ENCODE results near the gene KRIT1. TPM values are rescaled to one million over a fixed set of nuclear protein-coding genes. Genes with fewer than 3 reads are reported as not detected.

KRIT1 gene
- polyA plus RNA-seq, 3 donors = 36.6 to 64.4 (median 55.8) TPM

DNA sequence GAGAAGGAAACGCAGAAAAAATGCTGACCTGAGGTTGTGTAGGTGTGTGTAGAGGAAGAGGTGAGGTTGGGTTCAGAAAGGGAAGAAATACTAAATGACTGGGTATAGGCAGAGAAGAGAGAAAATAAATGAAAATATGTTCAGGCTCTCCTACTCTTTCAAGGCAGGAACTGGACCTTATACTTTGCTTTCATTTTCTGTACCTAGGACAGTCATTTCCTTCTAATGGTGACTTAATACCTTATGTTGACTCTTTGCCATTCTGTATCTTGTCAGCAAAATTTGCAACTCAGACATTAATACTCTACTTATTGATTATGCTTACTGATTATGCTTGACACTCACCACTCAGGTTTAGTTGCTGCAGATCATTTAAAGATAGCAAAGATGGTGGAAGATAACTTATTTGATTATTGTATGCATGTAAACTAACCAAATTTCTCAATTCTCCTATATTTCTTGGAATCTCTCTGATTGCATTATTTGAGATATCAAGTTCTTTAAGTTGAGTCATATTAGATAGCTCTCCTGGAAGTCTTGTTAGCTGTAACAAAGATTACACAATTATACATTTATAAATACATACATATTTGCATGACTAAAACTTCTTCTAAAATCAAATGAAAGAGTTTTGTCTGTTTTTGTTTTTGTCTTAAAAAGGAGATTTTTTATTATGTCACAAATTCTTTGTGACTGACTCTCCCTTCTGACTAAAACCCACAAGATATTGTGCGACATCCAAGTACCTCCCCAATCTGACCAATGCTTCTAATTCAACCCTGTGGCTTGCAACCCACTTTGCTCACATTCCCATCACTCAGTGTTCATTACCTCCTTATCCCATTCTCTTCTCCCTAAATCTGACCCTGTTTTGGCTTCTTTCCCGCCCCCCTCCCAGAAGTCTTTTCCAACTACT lies 86.8 kb downstream of the KRIT1 start:
- no peak for DNase-seq

DNA sequence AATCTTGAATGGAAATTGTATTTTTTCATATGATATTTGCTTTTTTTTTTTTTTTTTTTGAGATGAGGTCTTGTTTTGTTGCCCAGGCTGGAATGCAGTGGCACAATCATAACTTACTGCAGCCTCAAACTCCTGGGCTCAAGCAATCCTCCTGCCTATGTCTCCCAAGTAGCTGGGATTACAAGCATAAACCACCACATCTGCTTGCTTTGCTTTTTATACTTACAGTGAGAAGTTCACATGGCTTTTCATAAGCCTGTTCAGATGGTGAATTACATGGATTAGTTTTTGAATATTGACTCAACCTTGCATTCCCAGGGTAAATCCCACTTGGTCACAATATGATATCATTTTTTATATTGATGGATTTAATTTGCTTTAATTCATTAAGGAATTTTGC lies 88.7 kb downstream of the KRIT1 start:
- no peak for DNase-seq

DNA sequence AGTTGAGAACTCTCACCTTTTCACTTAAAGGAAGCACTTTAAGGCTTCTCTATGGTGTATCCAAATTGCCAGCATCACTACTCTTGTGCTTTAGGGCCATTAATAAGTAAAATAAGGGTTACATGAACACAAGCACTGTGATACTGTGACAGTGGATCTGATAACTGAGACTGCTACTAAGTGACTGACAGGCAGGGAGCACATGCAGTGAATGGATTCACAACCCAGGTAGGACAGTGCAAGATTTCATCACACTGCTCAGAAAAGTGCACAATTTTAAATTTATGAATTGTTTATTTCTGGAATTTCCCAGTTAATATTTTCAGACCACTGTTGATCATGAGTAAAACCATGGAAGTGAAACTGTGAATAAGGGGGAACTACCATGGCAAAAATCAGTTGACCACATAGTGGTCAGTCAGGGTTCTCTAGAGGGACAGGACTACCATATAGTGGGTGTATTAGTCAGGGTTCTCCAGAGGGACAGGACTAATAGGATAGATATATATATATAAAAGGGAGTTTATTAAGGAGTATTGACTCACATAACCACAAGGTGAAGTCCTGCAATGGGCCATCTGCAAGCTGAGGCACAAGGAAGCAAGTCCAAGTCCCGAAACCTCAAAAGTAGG lies 90.5 kb downstream of the KRIT1 start:
- DNase-seq = no peak

DNA sequence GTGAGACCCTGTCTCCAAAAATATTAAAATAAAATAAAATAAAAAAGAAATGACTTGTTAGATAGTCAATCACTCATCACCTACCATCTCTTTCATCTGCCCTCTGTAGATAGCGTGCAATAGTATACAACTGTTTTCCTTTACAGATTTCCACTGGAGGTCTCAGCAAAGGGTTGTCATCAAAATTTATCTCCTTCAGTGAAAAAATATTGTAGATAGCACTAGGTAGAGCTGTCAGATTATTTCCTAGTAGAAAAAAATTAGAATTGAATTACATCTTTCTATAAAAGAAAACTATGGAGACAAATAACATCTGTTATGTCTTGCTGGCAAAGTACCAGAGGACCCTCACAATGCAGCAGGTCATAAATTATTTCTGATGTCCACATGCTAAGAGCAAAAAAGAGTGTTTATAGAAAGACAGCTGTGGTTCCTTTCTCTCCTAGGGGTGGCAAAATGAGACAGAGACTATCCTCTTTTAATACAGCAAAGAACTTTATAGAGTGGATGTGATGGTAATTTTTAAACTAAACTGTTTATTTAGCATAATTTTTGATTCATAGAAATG lies 95.2 kb downstream of the KRIT1 start:
- DNase-seq = no peak

DNA sequence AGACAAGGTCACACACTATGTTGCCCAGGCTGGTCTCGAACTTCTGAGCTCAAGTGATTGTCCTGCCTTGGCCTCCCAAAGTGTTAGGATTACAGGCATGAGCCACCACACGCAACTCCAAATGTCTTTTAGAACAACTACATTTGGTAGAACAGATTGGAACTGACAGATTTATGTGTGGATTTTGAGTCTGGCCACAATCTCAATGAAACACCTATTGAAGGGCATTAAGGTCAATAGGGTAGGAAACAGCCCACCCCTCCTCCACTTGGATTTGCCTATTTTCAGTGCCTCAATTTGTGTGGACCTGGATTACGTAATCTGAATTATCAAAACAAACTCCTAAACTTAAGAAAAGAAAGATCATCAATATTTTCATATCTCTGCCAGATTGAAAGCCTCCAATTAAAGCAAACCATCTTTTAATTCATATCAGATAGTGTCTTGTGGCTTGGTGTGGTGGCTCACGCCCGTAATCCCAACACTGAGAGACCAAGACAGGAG lies 95.9 kb downstream of the KRIT1 start:
- no peak for DNase-seq

Other genes starting within 250 kb of the KRIT1 start
- 10 to 100 TPM; 69.4 to 87.2 (median 77.5) TPM for gene CYP51A1, start 111.4 kb downstream of the KRIT1 start, polyA plus RNA-seq (ENCODE audit: insufficient read length in 3 of 3)
- 1 to 10 TPM in 1 of 3 donors, under 1 TPM in 2; 0.31 to 1.0 (median 0.68) TPM for gene LRRD1, start 66.8 kb downstream of the KRIT1 start, polyA plus RNA-seq (ENCODE audit: insufficient read length in 3 of 3)
- gene ANKIB1, start 60 bp upstream of the KRIT1 start, polyA plus RNA-seq (ENCODE audit: insufficient read length in 3 of 3) = 10 to 100 TPM; 40.9 to 56.4 (median 53.7) TPM
- gene GATAD1, start 201.6 kb upstream of the KRIT1 start, polyA plus RNA-seq (ENCODE audit: insufficient read length in 3 of 3) = 10 to 100 TPM; 26.3 to 70.7 (median 55.9) TPM
- 1 to 10 TPM in 2 of 3 donors, under 1 TPM in 1; 0.53 to 3.2 (median 3.0) TPM for gene ERVW-1, start 232.0 kb upstream of the KRIT1 start, polyA plus RNA-seq (ENCODE audit: insufficient read length in 3 of 3)